Suprapubic skin (tissue), 4 donors: Measurements from ENCODE around the gene SOX8. TPM values are rescaled to one million over a fixed set of nuclear protein-coding genes. Genes with fewer than 3 reads are reported as not detected.

Source experiments
- DNase-seq, 2 donors: peaks; one replicate each; pipeline ENCODE4 v3.0.0-alpha.2; 2019; ENCODE audit warnings: low spot score in 2 of 2
- H3K27ac ChIP-seq: fragments of 200-600 bp; sonication (generic); one replicate; pipeline ENCODE4 v1.5.1; 2019
- H3K27me3 ChIP-seq: fragments of 200-600 bp; sonication (generic); one replicate; pipeline ENCODE4 v1.5.1; 2019
- H3K36me3 ChIP-seq: fragments of 200-600 bp; sonication (generic); one replicate; pipeline ENCODE4 v1.5.1; 2019
- H3K4me1 ChIP-seq: fragments of 200-600 bp; sonication (generic); one replicate; pipeline ENCODE4 v1.5.1; 2019
- H3K4me3 ChIP-seq: fragments of 200-600 bp; sonication (generic); one replicate; pipeline ENCODE4 v1.5.1; 2019; ENCODE audit warnings: mild to moderate bottlenecking
- H3K9me3 ChIP-seq: fragments of 200-600 bp; sonication (generic); one replicate; pipeline ENCODE4 v1.5.1; 2019
- CTCF ChIP-seq, 2 donors: fragments of 200-600 bp in 1 of 2; fragments of 450-650 bp in 1 of 2; sonication (generic) in 1 of 2; IDR thresholded peaks; one replicate each; pipeline ENCODE4 v1.5.1; 2016 to 2019; ENCODE audit warnings: antibody characterized with exemption in 2 of 2, mild to moderate bottlenecking in 1 of 2, moderate library complexity in 1 of 2
- EP300 ChIP-seq: sonication (generic); formaldehyde crosslinking; IDR thresholded peaks from one replicate; pipeline ENCODE4 v1.6.1; 2017; ENCODE audit warnings: antibody characterized with exemption
- POLR2A ChIP-seq, 2 donors: fragments of 450-650 bp; IDR thresholded peaks; one replicate each; pipeline ENCODE4 v1.6.1; 2017; ENCODE audit warnings: antibody characterized with exemption in 2 of 2, mild to moderate bottlenecking in 2 of 2, moderate library complexity in 2 of 2
- POLR2AphosphoS5 ChIP-seq, 3 donors: sonication (generic); formaldehyde crosslinking; IDR thresholded peaks; one replicate each; pipeline ENCODE4 v1.6.1; 2017; ENCODE audit warnings: antibody characterized with exemption in 3 of 3
- WGBS: methylation state at CpG from one replicate; pipeline ENCODE4 v1.1.5; 2018; 5-methylcytosine and 5-hydroxymethylcytosine counted together
- total RNA-seq, 4 donors: library from RNA; depleted of rRNA; stranded (reverse); fragments of >200 nt; gene quantifications; one replicate each; pipeline ENCODE4 v1.1.0, GENCODE V29; 2016

Gene SOX8
- total RNA-seq, 4 donors from 2014 or later = 4.0 to 12.2 (median 7.3) TPM

DNA sequence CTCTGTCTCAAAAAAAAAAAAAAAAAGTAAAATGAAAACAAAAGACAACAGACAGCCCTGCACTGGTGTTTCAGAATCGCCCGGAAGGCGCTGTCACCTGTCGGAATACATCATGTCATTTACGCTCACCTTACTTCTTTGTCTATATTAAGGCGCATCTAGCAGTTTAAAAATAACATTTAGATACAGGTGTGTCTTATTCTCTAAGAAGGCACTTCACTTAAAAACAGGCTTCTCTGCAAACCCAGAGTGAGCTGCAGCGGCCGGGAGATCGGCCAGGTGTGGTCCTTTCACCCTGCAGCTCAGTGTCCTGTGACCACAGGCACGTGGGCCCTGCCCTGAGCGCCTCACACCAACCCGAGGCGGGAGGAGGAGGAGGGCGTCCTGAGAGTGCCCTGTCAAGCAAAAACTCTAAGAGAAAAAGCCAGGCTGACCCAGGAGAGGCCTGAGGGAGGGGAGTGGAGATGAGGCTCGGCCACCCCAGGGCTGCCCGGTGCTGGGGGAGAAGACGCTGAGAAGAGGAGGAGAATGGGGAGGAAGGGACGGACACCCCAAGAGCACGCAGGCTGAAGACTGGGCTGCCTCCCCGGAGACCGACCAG is 7.5 kb upstream of the SOX8 start:
- DNase-seq = peak in 1 of 2 donors; percentile 60
- Histone ChIP-seq H3K27me3 (peaks cover 10% of the 10 kb centered on the region), H3K36me3 (no peaks in the 10 kb centered on the region), H3K4me3 (no peak overlapping the region), H3K4me1 (peaks cover 25% of the 10 kb centered on the region), H3K27ac (peak overlapping the region; percentile 64), H3K9me3 (no peaks in the 10 kb centered on the region)
- WGBS = 67% methylated on average over 14 of the region's 21 CpGs
- TF ChIP-seq POLR2A (IDR thresholded peaks at IDR 0.05) (no peak), EP300 (no peak)

DNA sequence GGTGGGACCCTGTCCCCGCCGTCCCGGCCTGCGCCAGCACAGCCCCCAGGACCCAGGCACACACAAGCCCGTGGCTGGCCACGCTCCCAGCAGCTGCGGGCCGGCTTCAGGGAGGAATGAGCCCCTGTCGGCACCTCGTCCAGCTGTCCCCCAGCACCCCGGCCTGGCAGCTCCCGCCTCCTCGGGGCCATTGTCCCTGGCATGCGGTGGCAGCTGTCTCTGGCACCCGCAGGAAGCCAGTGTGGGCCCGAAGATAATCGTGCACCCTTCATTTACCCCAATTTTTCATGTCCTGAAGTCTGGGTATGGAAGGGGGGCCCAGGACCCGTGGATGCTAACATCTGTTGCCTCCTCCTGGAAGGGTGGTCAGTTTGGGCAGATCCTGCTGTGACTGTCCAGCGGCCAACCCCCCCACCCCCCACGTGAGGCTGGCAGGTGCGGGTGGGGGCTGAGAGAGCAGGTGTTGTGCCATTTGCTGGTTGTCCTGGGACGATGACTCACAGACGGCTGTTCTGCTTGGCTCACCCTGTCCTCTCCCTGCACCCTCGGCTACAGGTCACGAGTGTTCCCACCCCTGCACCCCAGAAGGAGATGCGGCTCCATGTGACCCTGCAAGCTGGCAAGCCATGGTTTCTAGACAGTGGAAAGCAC is 6.8 kb upstream of the SOX8 start:
- WGBS = 60% methylated on average over 22 of the region's 26 CpGs
- peak in 1 of 2 donors; percentile 58 for DNase-seq
- Histone ChIP-seq H3K36me3 (no peaks in the 10 kb centered on the region), H3K4me3 (no peak overlapping the region), H3K9me3 (no peaks in the 10 kb centered on the region), H3K4me1 (peaks cover 20% of the 10 kb centered on the region), H3K27ac (peak overlapping the region; percentile 64), H3K27me3 (peaks cover 16% of the 10 kb centered on the region)
- TF ChIP-seq CTCF (IDR thresholded peaks at IDR 0.05) = no peak
- TF ChIP-seq EP300 = no peak
- no peak for TF ChIP-seq POLR2A (IDR thresholded peaks at IDR 0.05)
- no peak for TF ChIP-seq POLR2AphosphoS5 (IDR thresholded peaks at IDR 0.05)

- Histone ChIP-seq H3K27me3 (peaks cover 21% of the 10 kb centered on the region), H3K4me1 (peaks cover 20% of the 10 kb centered on the region), H3K9me3 (no peaks in the 10 kb centered on the region), H3K27ac (peak overlapping the region; percentile 64), H3K4me3 (no peak overlapping the region), H3K36me3 (no peaks in the 10 kb centered on the region)
- TF ChIP-seq POLR2AphosphoS5 (IDR thresholded peaks at IDR 0.05) (no peak), POLR2A (IDR thresholded peaks at IDR 0.05) (no peak), CTCF (IDR thresholded peaks at IDR 0.05) (no peak), EP300 (no peak)
- no peak for DNase-seq
- 91% methylated on average over 12 of the region's 12 CpGs for WGBS
Measured at GRCh38 chr16:975291-975690, 6.3 kb upstream of the SOX8 start.

DNA sequence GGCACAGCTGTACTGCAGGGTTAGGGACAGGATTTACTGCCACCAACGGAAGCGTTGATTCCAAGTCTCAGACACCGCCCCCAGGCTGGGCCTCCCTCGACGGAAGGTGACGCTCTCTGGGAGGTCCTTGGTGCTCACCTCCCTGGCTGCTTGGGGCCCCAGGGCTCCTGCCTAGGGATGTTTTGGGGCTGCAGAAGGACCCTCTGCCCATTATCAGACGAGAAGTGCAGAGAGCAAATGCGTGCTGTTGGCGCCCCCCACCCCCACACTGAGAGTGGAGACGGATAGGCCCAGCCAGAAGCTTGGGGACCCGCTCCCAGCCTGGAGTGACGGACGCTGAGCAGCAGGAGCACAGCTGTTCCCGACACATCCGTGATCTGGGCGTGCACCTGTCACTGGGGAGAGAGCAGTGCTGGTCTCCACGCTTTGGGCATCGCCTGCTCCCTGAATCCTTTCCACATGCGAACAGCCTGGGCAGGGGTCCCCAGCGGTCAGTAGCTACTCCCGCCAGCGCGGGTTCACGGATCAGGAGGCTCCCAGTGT is 5.1 kb upstream of the SOX8 start:
- no peak for TF ChIP-seq CTCF (IDR thresholded peaks at IDR 0.05)
- no peak for TF ChIP-seq POLR2A (IDR thresholded peaks at IDR 0.05)
- no peak for TF ChIP-seq EP300
- TF ChIP-seq POLR2AphosphoS5 (IDR thresholded peaks at IDR 0.05) = no peak
- no peak for DNase-seq
- Histone ChIP-seq H3K4me1 (peaks cover 26% of the 10 kb centered on the region), H3K36me3 (no peaks in the 10 kb centered on the region), H3K27me3 (peaks cover 32% of the 10 kb centered on the region), H3K27ac (peak overlapping the region; percentile 64), H3K4me3 (no peak overlapping the region), H3K9me3 (no peaks in the 10 kb centered on the region)
- 83% methylated on average over 18 of the region's 24 CpGs for WGBS

- Histone ChIP-seq H3K36me3 (no peaks in the 10 kb centered on the region), H3K27me3 (peaks cover 39% of the 10 kb centered on the region), H3K9me3 (no peaks in the 10 kb centered on the region), H3K27ac (peak overlapping the region; percentile 64), H3K4me3 (no peak overlapping the region), H3K4me1 (peaks cover 31% of the 10 kb centered on the region)
- WGBS = 40% methylated on average over 11 of the region's 28 CpGs
- TF ChIP-seq POLR2AphosphoS5 (IDR thresholded peaks at IDR 0.05) = no peak
- no peak for TF ChIP-seq CTCF (IDR thresholded peaks at IDR 0.05)
- no peak for TF ChIP-seq EP300
- no peak for TF ChIP-seq POLR2A (IDR thresholded peaks at IDR 0.05)
- no peak for DNase-seq
Measured at GRCh38 chr16:977081-977701, 4.4 kb upstream of the SOX8 start.
